A549 (cell line): Measurements from ENCODE around the gene PRKN.

Experiments used
- CEBPB ChIP-seq, 2 experiments: fragments of >200 bp in 1 of 2; sonication (Bioruptor Twin) in 1 of 2; formaldehyde crosslinking in 1 of 2; IDR thresholded peaks; 2 replicates each; pipeline ENCODE4 v1.6.1; 2012 to 2016
- CHD2 ChIP-seq: fragments of 150-350 bp; IDR thresholded peaks from 2 replicates; pipeline ENCODE4 v1.6.1; 2014; ENCODE audit warnings: low read length; ENCODE audit not compliant: partially characterized antibody
- JUNB ChIP-seq: fragments of >200 bp; sonication (Bioruptor Twin); formaldehyde crosslinking; IDR thresholded peaks from 2 replicates; pipeline ENCODE4 v1.6.1; 2016
- MAFK ChIP-seq: fragments of 450-650 bp; IDR thresholded peaks from 2 replicates; pipeline ENCODE4 v1.6.1; 2014; ENCODE audit not compliant: partially characterized antibody
- MYC ChIP-seq: IDR thresholded peaks from 2 replicates; pipeline ENCODE4 v1.6.1; 2012; ENCODE audit warnings: mild to moderate bottlenecking, inconsistent platforms, low read length, improper control_type of control experiment, borderline replicate concordance
- POLR2A ChIP-seq: IDR thresholded peaks from 2 replicates; pipeline ENCODE4 v1.6.1; 2012; ENCODE audit warnings: mild to moderate bottlenecking, low read length
- RCOR1 ChIP-seq: fragments of 150-350 bp; IDR thresholded peaks from 2 replicates; pipeline ENCODE4 v1.6.1; 2014; ENCODE audit warnings: antibody characterized with exemption, low read length, low read depth
- RFX5 ChIP-seq: fragments of 450-650 bp; IDR thresholded peaks from 2 replicates; pipeline ENCODE4 v1.7.1; 2014; ENCODE audit warnings: antibody characterized with exemption, mild to moderate bottlenecking, moderate library complexity
- SMC3 ChIP-seq: fragments of >200 bp; sonication (Bioruptor Twin); formaldehyde crosslinking; IDR thresholded peaks from 3 replicates; pipeline ENCODE4 v1.6.1; 2018; ENCODE audit warnings: inconsistent platforms
- ZFP36 ChIP-seq: fragments of 450-650 bp; IDR thresholded peaks from 2 replicates; pipeline ENCODE4 v1.6.1; 2014; ENCODE audit warnings: borderline replicate concordance; ENCODE audit not compliant: partially characterized antibody
- TF ChIP-seq, protein P1 (sequence below): fragments of >200 bp; sonication (Bioruptor Twin); formaldehyde crosslinking; IDR thresholded peaks from 3 replicates; pipeline ENCODE4 v1.5.1; 2016
- TF ChIP-seq, protein P2 (sequence below): fragments of 250-450 bp; sonication (Bioruptor Pico); IDR thresholded peaks from 2 replicates; pipeline ENCODE4 v1.5.0; 2020; ENCODE audit warnings: low read depth, mild to moderate bottlenecking, moderate library complexity
- TF ChIP-seq, protein P3 (sequence below): fragments of 450-650 bp; IDR thresholded peaks from 2 replicates; pipeline ENCODE4 v1.6.1; 2014; ENCODE audit warnings: antibody characterized with exemption

DNA sequence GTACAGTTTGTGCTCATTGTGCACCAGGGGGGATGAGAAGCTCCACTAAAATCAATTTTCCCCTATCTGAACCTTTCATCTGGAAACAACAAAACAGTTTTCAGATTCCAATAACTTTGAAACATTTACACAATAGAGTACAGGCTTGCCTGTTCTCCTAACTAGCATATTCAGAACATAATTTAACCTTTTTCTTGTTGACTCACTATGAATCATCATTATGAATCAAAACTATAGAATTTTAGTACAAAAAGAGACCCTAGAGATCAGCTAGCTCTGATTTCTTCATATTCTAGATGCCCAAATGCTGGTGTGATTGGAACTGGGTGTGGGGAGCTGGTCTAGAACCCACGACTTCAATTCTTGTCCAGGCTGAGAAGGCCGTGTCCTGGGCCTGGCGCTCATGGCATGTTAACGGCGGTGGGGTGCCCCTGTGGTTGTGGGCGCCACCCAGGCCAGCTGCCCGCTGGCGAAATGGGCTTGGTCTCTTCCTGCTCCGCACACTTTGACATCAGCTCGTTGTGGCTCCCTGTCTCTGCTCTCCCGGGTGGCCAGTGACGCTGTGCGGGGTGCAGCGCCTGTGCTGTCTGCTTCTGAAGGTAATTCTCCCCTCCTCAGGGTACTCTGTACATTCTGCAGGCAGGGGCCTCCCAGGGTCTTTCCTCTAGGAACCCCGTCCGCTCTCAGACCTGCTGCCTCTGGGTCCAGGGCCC, 1423.8 kb downstream of the PRKN start:
- TF ChIP-seq CEBPB (IDR thresholded peaks at IDR 0.05) (no peak), SMC3 (no peak), MAFK (no peak), CHD2 (no peak), ZFP36 (no peak), POLR2A (no peak), MYC (no peak), RFX5 (no peak), JUNB (no peak), RCOR1 (no peak)
- TF ChIP-seq, protein P1, sequence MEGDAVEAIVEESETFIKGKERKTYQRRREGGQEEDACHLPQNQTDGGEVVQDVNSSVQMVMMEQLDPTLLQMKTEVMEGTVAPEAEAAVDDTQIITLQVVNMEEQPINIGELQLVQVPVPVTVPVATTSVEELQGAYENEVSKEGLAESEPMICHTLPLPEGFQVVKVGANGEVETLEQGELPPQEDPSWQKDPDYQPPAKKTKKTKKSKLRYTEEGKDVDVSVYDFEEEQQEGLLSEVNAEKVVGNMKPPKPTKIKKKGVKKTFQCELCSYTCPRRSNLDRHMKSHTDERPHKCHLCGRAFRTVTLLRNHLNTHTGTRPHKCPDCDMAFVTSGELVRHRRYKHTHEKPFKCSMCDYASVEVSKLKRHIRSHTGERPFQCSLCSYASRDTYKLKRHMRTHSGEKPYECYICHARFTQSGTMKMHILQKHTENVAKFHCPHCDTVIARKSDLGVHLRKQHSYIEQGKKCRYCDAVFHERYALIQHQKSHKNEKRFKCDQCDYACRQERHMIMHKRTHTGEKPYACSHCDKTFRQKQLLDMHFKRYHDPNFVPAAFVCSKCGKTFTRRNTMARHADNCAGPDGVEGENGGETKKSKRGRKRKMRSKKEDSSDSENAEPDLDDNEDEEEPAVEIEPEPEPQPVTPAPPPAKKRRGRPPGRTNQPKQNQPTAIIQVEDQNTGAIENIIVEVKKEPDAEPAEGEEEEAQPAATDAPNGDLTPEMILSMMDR: no peak
- TF ChIP-seq, protein P2, sequence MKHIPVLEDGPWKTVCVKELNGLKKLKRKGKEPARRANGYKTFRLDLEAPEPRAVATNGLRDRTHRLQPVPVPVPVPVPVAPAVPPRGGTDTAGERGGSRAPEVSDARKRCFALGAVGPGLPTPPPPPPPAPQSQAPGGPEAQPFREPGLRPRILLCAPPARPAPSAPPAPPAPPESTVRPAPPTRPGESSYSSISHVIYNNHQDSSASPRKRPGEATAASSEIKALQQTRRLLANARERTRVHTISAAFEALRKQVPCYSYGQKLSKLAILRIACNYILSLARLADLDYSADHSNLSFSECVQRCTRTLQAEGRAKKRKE (CRISPR knock-in tag): no peak
- TF ChIP-seq, protein P3, sequence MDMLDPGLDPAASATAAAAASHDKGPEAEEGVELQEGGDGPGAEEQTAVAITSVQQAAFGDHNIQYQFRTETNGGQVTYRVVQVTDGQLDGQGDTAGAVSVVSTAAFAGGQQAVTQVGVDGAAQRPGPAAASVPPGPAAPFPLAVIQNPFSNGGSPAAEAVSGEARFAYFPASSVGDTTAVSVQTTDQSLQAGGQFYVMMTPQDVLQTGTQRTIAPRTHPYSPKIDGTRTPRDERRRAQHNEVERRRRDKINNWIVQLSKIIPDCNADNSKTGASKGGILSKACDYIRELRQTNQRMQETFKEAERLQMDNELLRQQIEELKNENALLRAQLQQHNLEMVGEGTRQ: no peak
